Adrenal gland (tissue), 12 donors: Measurements from ENCODE around the gene PKNOX1. TPM values are rescaled to one million over a fixed set of nuclear protein-coding genes. Genes with fewer than 3 reads are reported as not detected.

Source experiments
- DNase-seq, 7 donors: peaks; one replicate each; pipeline ENCODE4 v3.0.0-alpha.2; 2019 to 2020
- H3K27ac ChIP-seq, 5 donors: fragments of 200-600 bp; sonication (generic) in 4 of 5; 1 replicate in 3 of 5; 2 replicates in 2 of 5; pipeline versions ENCODE4 v1.5.1 to v1.8.0; 2016 to 2020; ENCODE audit warnings: mild to moderate bottlenecking in 1 of 5
- H3K27me3 ChIP-seq: fragments of 200-600 bp; 2 replicates; pipeline ENCODE4 v1.8.0; 2021
- H3K36me3 ChIP-seq, 2 donors: fragments of 200-600 bp; replicated peaks in 1 of 2; 1 replicate in 1 of 2; 2 replicates in 1 of 2; pipeline versions ENCODE4 v1.5.1 to v1.8.0; 2018 to 2022
- H3K4me1 ChIP-seq, 2 donors: fragments of 200-600 bp; replicated peaks in 1 of 2; 1 replicate in 1 of 2; 2 replicates in 1 of 2; pipeline versions ENCODE4 v1.5.1 to v1.8.0; 2018 to 2021
- H3K4me3 ChIP-seq, 4 donors: fragments of 200-600 bp; sonication (generic) in 3 of 4; one replicate each; pipeline ENCODE4 v1.5.1; 2016 to 2018
- H3K9me3 ChIP-seq, 3 donors: fragments of 200-600 bp; sonication (generic) in 1 of 3; replicated peaks in 1 of 3; 1 replicate in 2 of 3; 2 replicates in 1 of 3; pipeline versions ENCODE4 v1.5.1 to v1.8.0; 2016 to 2021
- POLR2A ChIP-seq, 2 donors: fragments of 450-650 bp; IDR thresholded peaks; one replicate each; pipeline ENCODE4 v1.6.1; 2017; ENCODE audit warnings: antibody characterized with exemption in 2 of 2, mild to moderate bottlenecking in 2 of 2, moderate library complexity in 1 of 2
- WGBS, 4 donors: extraction: QIAGEN DNeasy Blood & Tissue Kit in 2 of 4; methylation state at CpG; one replicate each; pipeline versions ENCODE4 v1.1.5 to v1.1.7; 2013 to 2017; 5-methylcytosine and 5-hydroxymethylcytosine counted together
- intact Hi-C, 2 donors: fragments of 100-400 bp; cut with DNase I; formaldehyde crosslinking; loops; one replicate each; pipeline versions ENCODE4 v1.14.1 to v1.15.0; 2022 to 2023
- polyA plus RNA-seq, 3 donors: library from polyadenylated mRNA; stranded (reverse); fragments of 200-250 nt in 2 of 3; fragments of 350-450 nt in 1 of 3; fragmentation: Illumina TruSeq in 1 of 3; extraction: RNeasy Lipid Tissue Mini Kit (QIAGEN cat#74804) in 1 of 3; gene quantifications; one replicate each; pipeline ENCODE4 v1.2.3, GENCODE V29; 2013 to 2014
- total RNA-seq, 9 donors: library from RNA; depleted of rRNA in 4 of 9; stranded (reverse); fragments of >200 nt in 4 of 9; fragments of 120-200 nt in 1 of 9; fragmentation: NEBNext Ultra II Directional in 1 of 9; extraction: Animal tissue kit (Norgen Biotek cat#: 25700) in 1 of 9; gene quantifications; one replicate each; pipeline versions ENCODE4 v1.1.0 to v1.2.4, GENCODE V29; 2013 to 2023
- TF ChIP-seq, protein P1 (sequence below), 6 experiments: fragments of 450-650 bp in 4 of 6; fragments of 200-600 bp in 2 of 6; sonication (generic) in 1 of 6; IDR thresholded peaks; 1 replicate in 5 of 6; 2 replicates in 1 of 6; pipeline versions ENCODE4 v1.5.1 to v1.8.0; 2016 to 2021; ENCODE audit warnings: antibody characterized with exemption in 6 of 6, mild to moderate bottlenecking in 2 of 6, moderate library complexity in 1 of 6
- donor health status: healthy with polysubstance abuse.
- donor health status: Bipolar disorder and iron deficiency.
- donor health status: DM: yes; HTN: yes; CAD: no.
- donor health status: DM: no; HTN: no; CAD: no.
- donor health status: DM: no; HTN: no; CAD: no.
- donor health status: DM: yes; HTN: yes; CAD: no.

Gene PKNOX1
- total and polyA plus RNA-seq, 12 donors: 8.2 to 21.7 (median 12.6) TPM

- no peak overlapping the region for H3K27ac ChIP-seq
- WGBS, 4 donors: 77 to 88% (median 81%) methylated on average over 10 of the region's 10 CpGs
- no peaks in the 10 kb centered on the region for H3K36me3 ChIP-seq
- peaks cover 0 to 4% of the 10 kb centered on the region in 2 donors for H3K4me1 ChIP-seq
- no peak overlapping the region for H3K4me3 ChIP-seq
- TF ChIP-seq, protein P1, sequence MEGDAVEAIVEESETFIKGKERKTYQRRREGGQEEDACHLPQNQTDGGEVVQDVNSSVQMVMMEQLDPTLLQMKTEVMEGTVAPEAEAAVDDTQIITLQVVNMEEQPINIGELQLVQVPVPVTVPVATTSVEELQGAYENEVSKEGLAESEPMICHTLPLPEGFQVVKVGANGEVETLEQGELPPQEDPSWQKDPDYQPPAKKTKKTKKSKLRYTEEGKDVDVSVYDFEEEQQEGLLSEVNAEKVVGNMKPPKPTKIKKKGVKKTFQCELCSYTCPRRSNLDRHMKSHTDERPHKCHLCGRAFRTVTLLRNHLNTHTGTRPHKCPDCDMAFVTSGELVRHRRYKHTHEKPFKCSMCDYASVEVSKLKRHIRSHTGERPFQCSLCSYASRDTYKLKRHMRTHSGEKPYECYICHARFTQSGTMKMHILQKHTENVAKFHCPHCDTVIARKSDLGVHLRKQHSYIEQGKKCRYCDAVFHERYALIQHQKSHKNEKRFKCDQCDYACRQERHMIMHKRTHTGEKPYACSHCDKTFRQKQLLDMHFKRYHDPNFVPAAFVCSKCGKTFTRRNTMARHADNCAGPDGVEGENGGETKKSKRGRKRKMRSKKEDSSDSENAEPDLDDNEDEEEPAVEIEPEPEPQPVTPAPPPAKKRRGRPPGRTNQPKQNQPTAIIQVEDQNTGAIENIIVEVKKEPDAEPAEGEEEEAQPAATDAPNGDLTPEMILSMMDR (IDR thresholded peaks at IDR 0.05): no peak
- TF ChIP-seq POLR2A (IDR thresholded peaks at IDR 0.05): no peak
- intact Hi-C loops: loop anchor here in 1 of 2 donors (10.0 kb wide), 1 partner anchor 45 kb away; no protein-coding TSS in a partner anchor
- H3K27me3 ChIP-seq: no peaks in the 10 kb centered on the region
- DNase-seq: no peak
- no peaks in the 10 kb centered on the region for H3K9me3 ChIP-seq
Measured at GRCh38 chr21:42989816-42990650, 15.7 kb downstream of the PKNOX1 start.

DNA sequence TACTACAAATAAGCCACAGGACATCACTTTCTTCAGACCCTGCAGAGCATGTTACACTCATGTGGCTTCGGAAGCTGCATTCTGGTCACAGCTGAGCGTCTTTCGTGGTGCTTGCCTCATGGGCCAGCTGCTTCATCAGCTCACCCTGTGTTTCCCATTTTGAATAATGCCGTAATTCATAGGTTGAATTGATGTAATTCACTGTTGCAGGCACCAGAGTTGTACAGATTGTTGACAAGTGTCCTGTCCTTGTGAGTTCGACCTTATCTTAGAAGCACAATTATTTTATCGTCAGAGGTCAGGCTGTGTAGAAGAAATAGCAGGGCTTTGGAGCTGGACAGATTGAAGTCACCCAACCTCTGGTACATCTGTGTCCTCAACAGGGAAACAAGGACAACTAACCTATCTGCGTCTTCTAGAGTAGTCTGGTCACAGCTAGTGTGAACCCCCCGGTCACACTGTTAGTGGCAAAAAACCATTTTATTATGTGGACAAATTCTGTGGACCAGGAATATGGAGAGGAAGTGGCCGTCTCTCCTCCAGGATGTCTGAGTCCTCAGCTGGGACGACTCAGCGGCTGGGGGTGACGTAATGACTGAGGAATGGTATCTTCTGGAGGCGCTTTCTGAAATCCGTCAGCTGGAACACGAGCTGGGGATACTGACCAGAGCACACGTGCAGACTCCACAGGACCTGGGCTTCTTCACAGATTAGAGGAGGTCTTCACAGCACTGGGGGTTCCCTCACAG is 17.8 kb downstream of the PKNOX1 start:
- H3K27me3 ChIP-seq: no peaks in the 10 kb centered on the region
- peak in 5 of 7 donors; percentile 34 to 72 (median 48) for DNase-seq
- H3K9me3 ChIP-seq: no peaks in the 10 kb centered on the region
- peak overlapping the region in 2 of 5 donors; percentile 38 to 44 for H3K27ac ChIP-seq
- peaks cover 0 to 4% of the 10 kb centered on the region in 2 donors for H3K4me1 ChIP-seq
- intact Hi-C loops: loop anchor here in 1 of 2 donors (10.0 kb wide), 1 partner anchor 47 kb away; no protein-coding TSS in a partner anchor
- TF ChIP-seq, protein P1 (IDR thresholded peaks at IDR 0.05): no peak
- no peak for TF ChIP-seq POLR2A (IDR thresholded peaks at IDR 0.05)
- no peaks in the 10 kb centered on the region for H3K36me3 ChIP-seq
- H3K4me3 ChIP-seq: no peak overlapping the region
- 52 to 73% (median 61%) methylated on average over 15 to 16 of the region's 16 CpGs for WGBS, 4 donors

GRCh38 chr21:42993051-42993712 is 18.8 kb downstream of the PKNOX1 start:
- Histone ChIP-seq H3K36me3 (no peaks in the 10 kb centered on the region), H3K27ac (peak overlapping the region in 1 of 5 donors; percentile 38), H3K4me1 (peaks cover 0 to 4% of the 10 kb centered on the region in 2 donors), H3K4me3 (no peak overlapping the region), H3K27me3 (no peaks in the 10 kb centered on the region), H3K9me3 (no peaks in the 10 kb centered on the region)
- WGBS, 4 donors: 73 to 89% (median 86%) methylated on average over 9 to 16 of the region's 16 CpGs
- TF ChIP-seq POLR2A (IDR thresholded peaks at IDR 0.05): no peak
- TF ChIP-seq, protein P1 (IDR thresholded peaks at IDR 0.05): no peak
- intact Hi-C loops: loop anchor here in 1 of 2 donors (10.0 kb wide), 1 partner anchor 48 kb away; no protein-coding TSS in a partner anchor
- no peak for DNase-seq
